Adrenal gland (tissue), 12 donors: ENCODE data around the gene LDB2. TPM values are rescaled to one million over a fixed set of nuclear protein-coding genes. Genes with fewer than 3 reads are reported as not detected.

Experiments used
- DNase-seq, 7 donors: peaks; one replicate each; pipeline ENCODE4 v3.0.0-alpha.2; 2019 to 2020
- H3K27ac ChIP-seq, 5 donors: fragments of 200-600 bp; sonication (generic) in 4 of 5; 1 replicate in 3 of 5; 2 replicates in 2 of 5; pipeline versions ENCODE4 v1.5.1 to v1.8.0; 2016 to 2020; ENCODE audit warnings: mild to moderate bottlenecking in 1 of 5
- H3K27me3 ChIP-seq: fragments of 200-600 bp; 2 replicates; pipeline ENCODE4 v1.8.0; 2021
- H3K36me3 ChIP-seq, 2 donors: fragments of 200-600 bp; replicated peaks in 1 of 2; 1 replicate in 1 of 2; 2 replicates in 1 of 2; pipeline versions ENCODE4 v1.5.1 to v1.8.0; 2018 to 2022
- H3K4me1 ChIP-seq, 2 donors: fragments of 200-600 bp; replicated peaks in 1 of 2; 1 replicate in 1 of 2; 2 replicates in 1 of 2; pipeline versions ENCODE4 v1.5.1 to v1.8.0; 2018 to 2021
- H3K4me3 ChIP-seq, 4 donors: fragments of 200-600 bp; sonication (generic) in 3 of 4; one replicate each; pipeline ENCODE4 v1.5.1; 2016 to 2018
- H3K9me3 ChIP-seq, 3 donors: fragments of 200-600 bp; sonication (generic) in 1 of 3; replicated peaks in 1 of 3; 1 replicate in 2 of 3; 2 replicates in 1 of 3; pipeline versions ENCODE4 v1.5.1 to v1.8.0; 2016 to 2021
- POLR2A ChIP-seq, 2 donors: fragments of 450-650 bp; IDR thresholded peaks; one replicate each; pipeline ENCODE4 v1.6.1; 2017; ENCODE audit warnings: antibody characterized with exemption in 2 of 2, mild to moderate bottlenecking in 2 of 2, moderate library complexity in 1 of 2
- WGBS, 4 donors: extraction: QIAGEN DNeasy Blood & Tissue Kit in 2 of 4; methylation state at CpG; one replicate each; pipeline versions ENCODE4 v1.1.5 to v1.1.7; 2013 to 2017; 5-methylcytosine and 5-hydroxymethylcytosine counted together
- intact Hi-C, 2 donors: fragments of 100-400 bp; cut with DNase I; formaldehyde crosslinking; loops; one replicate each; pipeline versions ENCODE4 v1.14.1 to v1.15.0; 2022 to 2023
- polyA plus RNA-seq, 3 donors: library from polyadenylated mRNA; stranded (reverse); fragments of 200-250 nt in 2 of 3; fragments of 350-450 nt in 1 of 3; fragmentation: Illumina TruSeq in 1 of 3; extraction: RNeasy Lipid Tissue Mini Kit (QIAGEN cat#74804) in 1 of 3; gene quantifications; one replicate each; pipeline ENCODE4 v1.2.3, GENCODE V29; 2013 to 2014
- total RNA-seq, 9 donors: library from RNA; depleted of rRNA in 4 of 9; stranded (reverse); fragments of >200 nt in 4 of 9; fragments of 120-200 nt in 1 of 9; fragmentation: NEBNext Ultra II Directional in 1 of 9; extraction: Animal tissue kit (Norgen Biotek cat#: 25700) in 1 of 9; gene quantifications; one replicate each; pipeline versions ENCODE4 v1.1.0 to v1.2.4, GENCODE V29; 2013 to 2023
- TF ChIP-seq, protein P1 (sequence below), 6 experiments: fragments of 450-650 bp in 4 of 6; fragments of 200-600 bp in 2 of 6; sonication (generic) in 1 of 6; IDR thresholded peaks; 1 replicate in 5 of 6; 2 replicates in 1 of 6; pipeline versions ENCODE4 v1.5.1 to v1.8.0; 2016 to 2021; ENCODE audit warnings: antibody characterized with exemption in 6 of 6, mild to moderate bottlenecking in 2 of 6, moderate library complexity in 1 of 6
- donor health status: healthy with polysubstance abuse.
- donor health status: Bipolar disorder and iron deficiency.
- donor health status: DM: yes; HTN: yes; CAD: no.
- donor health status: DM: no; HTN: no; CAD: no.
- donor health status: DM: no; HTN: no; CAD: no.
- donor health status: DM: yes; HTN: yes; CAD: no.

Gene LDB2
- total and polyA plus RNA-seq, 12 donors, result 17.1 to 51.1 (median 27.0) TPM

DNA sequence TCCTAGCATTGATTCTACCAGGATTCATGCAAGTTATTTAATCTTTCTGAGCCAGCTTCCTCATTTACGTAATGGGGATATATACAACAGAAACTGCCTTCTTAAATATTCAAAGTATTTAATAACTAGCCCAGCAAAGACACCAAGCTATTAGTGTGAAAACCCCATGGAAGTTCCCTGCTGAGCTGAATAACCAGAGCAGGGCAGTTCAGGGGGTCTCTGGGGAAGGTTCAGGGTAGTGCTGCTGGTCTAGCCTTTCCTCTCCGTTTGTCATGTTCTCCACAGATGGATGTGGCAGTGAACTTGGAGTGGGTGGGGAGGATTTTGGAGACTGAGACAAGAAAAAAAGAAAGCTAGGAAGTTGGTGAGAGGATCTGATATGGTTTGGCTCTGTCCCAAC, 431.4 kb downstream of the LDB2 start:
- Histone ChIP-seq H3K27me3 (no peaks in the 10 kb centered on the region), H3K36me3 (no peaks in the 10 kb centered on the region), H3K4me3 (no peak overlapping the region), H3K9me3 (no peaks in the 10 kb centered on the region), H3K27ac (no peak overlapping the region), H3K4me1 (no peaks in the 10 kb centered on the region)
- intact Hi-C loops, result no loop called here
- DNase-seq, result no peak
- WGBS, 4 donors, result 69 to 76% (median 75%) methylated on average over 2 of the region's 2 CpGs
- TF ChIP-seq POLR2A (IDR thresholded peaks at IDR 0.05), result no peak
- TF ChIP-seq, protein P1, sequence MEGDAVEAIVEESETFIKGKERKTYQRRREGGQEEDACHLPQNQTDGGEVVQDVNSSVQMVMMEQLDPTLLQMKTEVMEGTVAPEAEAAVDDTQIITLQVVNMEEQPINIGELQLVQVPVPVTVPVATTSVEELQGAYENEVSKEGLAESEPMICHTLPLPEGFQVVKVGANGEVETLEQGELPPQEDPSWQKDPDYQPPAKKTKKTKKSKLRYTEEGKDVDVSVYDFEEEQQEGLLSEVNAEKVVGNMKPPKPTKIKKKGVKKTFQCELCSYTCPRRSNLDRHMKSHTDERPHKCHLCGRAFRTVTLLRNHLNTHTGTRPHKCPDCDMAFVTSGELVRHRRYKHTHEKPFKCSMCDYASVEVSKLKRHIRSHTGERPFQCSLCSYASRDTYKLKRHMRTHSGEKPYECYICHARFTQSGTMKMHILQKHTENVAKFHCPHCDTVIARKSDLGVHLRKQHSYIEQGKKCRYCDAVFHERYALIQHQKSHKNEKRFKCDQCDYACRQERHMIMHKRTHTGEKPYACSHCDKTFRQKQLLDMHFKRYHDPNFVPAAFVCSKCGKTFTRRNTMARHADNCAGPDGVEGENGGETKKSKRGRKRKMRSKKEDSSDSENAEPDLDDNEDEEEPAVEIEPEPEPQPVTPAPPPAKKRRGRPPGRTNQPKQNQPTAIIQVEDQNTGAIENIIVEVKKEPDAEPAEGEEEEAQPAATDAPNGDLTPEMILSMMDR (IDR thresholded peaks at IDR 0.05), result no peak

DNA sequence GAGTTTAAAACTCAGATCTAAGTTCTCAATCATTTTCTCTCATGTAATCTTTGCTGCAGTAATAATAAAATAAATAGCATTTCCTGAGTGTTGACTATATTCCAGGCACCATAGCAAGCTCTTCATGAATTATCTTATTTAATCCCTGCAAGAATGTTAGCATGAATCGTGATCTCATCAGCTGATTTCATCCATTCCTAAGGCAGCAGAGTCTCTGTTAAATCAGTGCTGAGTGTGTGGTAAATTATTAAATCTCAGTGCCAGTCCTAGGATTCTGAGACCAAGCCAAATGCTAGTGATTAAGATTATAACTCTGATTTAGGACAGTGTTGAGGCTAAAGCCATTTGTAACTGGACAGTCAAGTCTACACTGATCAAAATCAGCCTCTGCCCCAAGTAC, 431.9 kb downstream of the LDB2 start:
- Histone ChIP-seq H3K36me3 (no peaks in the 10 kb centered on the region), H3K9me3 (no peaks in the 10 kb centered on the region), H3K27me3 (no peaks in the 10 kb centered on the region), H3K4me3 (no peak overlapping the region), H3K27ac (no peak overlapping the region), H3K4me1 (no peaks in the 10 kb centered on the region)
- 74 to 88% (median 86%) methylated on average over 1 of the region's 1 CpG for whole genome bisulfite sequencing, 4 donors
- TF ChIP-seq POLR2A (IDR thresholded peaks at IDR 0.05), result no peak
- TF ChIP-seq, protein P1 (IDR thresholded peaks at IDR 0.05), result no peak
- intact Hi-C loops, result no loop called here
- DNase-seq, result no peak

DNA sequence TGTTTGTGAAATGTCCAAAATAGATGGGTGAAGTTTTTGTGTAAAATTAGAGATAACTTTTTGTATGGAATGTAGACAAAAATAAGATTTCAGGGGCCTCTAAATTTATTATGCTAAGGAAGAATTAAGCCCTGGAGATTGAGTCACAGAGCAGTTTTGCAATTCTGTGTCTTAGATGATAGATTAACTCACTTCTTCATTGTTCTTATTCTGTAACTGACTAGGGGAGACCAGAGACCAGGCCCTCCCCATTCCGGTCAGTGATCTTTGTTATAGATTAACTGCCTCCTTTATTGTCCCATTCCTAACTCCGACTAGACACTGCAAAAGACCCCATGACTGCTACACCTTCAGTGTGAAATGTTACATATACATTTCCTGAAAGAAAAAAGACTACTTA, 433.8 kb downstream of the LDB2 start:
- Histone ChIP-seq H3K27ac (no peak overlapping the region), H3K4me1 (no peaks in the 10 kb centered on the region), H3K4me3 (no peak overlapping the region), H3K27me3 (no peaks in the 10 kb centered on the region), H3K36me3 (no peaks in the 10 kb centered on the region), H3K9me3 (no peaks in the 10 kb centered on the region)
- DNase-seq, result no peak
- intact Hi-C loops, result no loop called here
- TF ChIP-seq POLR2A (IDR thresholded peaks at IDR 0.05), result no peak
- TF ChIP-seq, protein P1 (IDR thresholded peaks at IDR 0.05), result no peak
- WGBS, 4 donors, result 76 to 84% (median 81%) methylated on average over 2 of the region's 2 CpGs

DNA sequence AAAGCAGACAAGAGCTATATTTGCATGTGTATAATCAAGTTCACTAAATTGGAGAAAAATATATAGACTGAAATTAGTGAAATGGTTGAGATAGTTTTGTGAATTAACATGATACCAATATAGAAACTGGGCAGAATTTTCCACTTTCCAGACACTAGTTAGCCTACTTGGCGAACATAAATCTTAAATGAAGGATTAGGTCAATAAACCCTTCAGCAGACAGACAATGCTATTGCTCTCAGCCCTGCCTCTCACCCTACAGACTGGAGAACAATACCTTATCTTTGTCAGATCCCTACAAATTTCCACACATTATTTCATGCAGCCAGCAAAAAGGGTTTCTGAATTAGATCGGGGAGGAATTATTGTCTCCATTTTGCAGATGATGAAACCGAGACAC, 435.8 kb downstream of the LDB2 start:
- no peaks in the 10 kb centered on the region for H3K27me3 ChIP-seq
- DNase-seq, result no peak
- H3K9me3 ChIP-seq, result no peaks in the 10 kb centered on the region
- 76 to 90% (median 87%) methylated on average over 3 of the region's 3 CpGs for WGBS, 4 donors
- H3K27ac ChIP-seq, result no peak overlapping the region
- no peak overlapping the region for H3K4me3 ChIP-seq
- intact Hi-C loops, result no loop called here
- H3K36me3 ChIP-seq, result no peaks in the 10 kb centered on the region
- H3K4me1 ChIP-seq, result no peaks in the 10 kb centered on the region
- no peak for TF ChIP-seq POLR2A (IDR thresholded peaks at IDR 0.05)
- TF ChIP-seq, protein P1 (IDR thresholded peaks at IDR 0.05), result no peak
